Stomach (tissue), 9 donors: ENCODE data around the gene PRORP. TPM values are rescaled to one million over a fixed set of nuclear protein-coding genes. Genes with fewer than 3 reads are reported as not detected.
"Not testable (repeated sequence)": the region's sequence is repeated elsewhere in the genome, so short reads cannot be mapped to it uniquely, and the experiment has no call there.

Experiments used
- DNase-seq, 2 donors: peaks; one replicate each; pipeline versions ENCODE4 v3.0.0 to v3.0.0-alpha.2; 2013 to 2019
- H3K27ac ChIP-seq, 5 donors: fragments of 200-600 bp in 4 of 5; sonication (generic) in 4 of 5; one replicate each; pipeline ENCODE4 v1.5.1; 2013 to 2019; ENCODE audit warnings: mild to moderate bottlenecking in 1 of 5, moderate library complexity in 1 of 5
- H3K27me3 ChIP-seq, 3 donors: fragments of 200-600 bp; sonication (generic); one replicate each; pipeline ENCODE4 v1.5.1; 2017 to 2019; ENCODE audit warnings: mixed run types in 1 of 3
- H3K36me3 ChIP-seq, 4 donors: fragments of 200-600 bp; sonication (generic); 1 replicate in 3 of 4; 2 replicates in 1 of 4; pipeline ENCODE4 v1.5.1; 2016 to 2019
- H3K4me1 ChIP-seq, 4 donors: fragments of 200-600 bp; sonication (generic); one replicate each; pipeline ENCODE4 v1.5.1; 2016 to 2019
- H3K4me3 ChIP-seq, 4 donors: fragments of 200-600 bp; sonication (generic) in 3 of 4; one replicate each; pipeline ENCODE4 v1.5.1; 2016 to 2019; ENCODE audit warnings: mild to moderate bottlenecking in 1 of 4
- H3K9me3 ChIP-seq, 4 donors: fragments of 200-600 bp; sonication (generic); one replicate each; pipeline ENCODE4 v1.5.1; 2016 to 2019
- EP300 ChIP-seq: sonication (generic); formaldehyde crosslinking; IDR thresholded peaks from one replicate; pipeline ENCODE4 v1.6.1; 2017; ENCODE audit warnings: antibody characterized with exemption
- POLR2A ChIP-seq, 4 donors: fragments of 450-650 bp; IDR thresholded peaks; one replicate each; pipeline ENCODE4 v1.6.1; 2016; ENCODE audit warnings: antibody characterized with exemption in 4 of 4, control low read depth in 2 of 4, mild to moderate bottlenecking in 1 of 4, moderate library complexity in 1 of 4
- POLR2AphosphoS5 ChIP-seq, 3 donors: sonication (generic); formaldehyde crosslinking; IDR thresholded peaks; one replicate each; pipeline ENCODE4 v1.6.1; 2016; ENCODE audit warnings: antibody characterized with exemption in 3 of 3
- WGBS, 5 donors: extraction: QIAGEN DNeasy Blood & Tissue Kit in 3 of 5; methylation state at CpG; one replicate each; pipeline versions ENCODE4 v1.1.5 to v1.1.7; 2013 to 2018; 5-methylcytosine and 5-hydroxymethylcytosine counted together
- intact Hi-C: fragments of 100-400 bp; cut with DNase I; formaldehyde crosslinking; loops from one replicate; pipeline ENCODE4 v1.15.1; 2023; ENCODE audit warnings: low total_unique reads
- polyA plus RNA-seq, 3 donors: library from polyadenylated mRNA; stranded (reverse); fragments of 200-250 nt; gene quantifications; one replicate each; pipeline ENCODE4 v1.2.3, GENCODE V29; 2013
- total RNA-seq, 5 donors: library from RNA; depleted of rRNA; stranded (reverse); fragments of >200 nt; gene quantifications; one replicate each; pipeline versions ENCODE4 v1.1.0 to v1.2.3, GENCODE V29; 2014 to 2016
- TF ChIP-seq, protein P1 (sequence below), 7 experiments: fragments of 450-650 bp in 4 of 7; fragments of 200-600 bp in 3 of 7; sonication (generic) in 3 of 7; IDR thresholded peaks; one replicate each; pipeline ENCODE4 v1.5.1; 2016 to 2019; ENCODE audit warnings: antibody characterized with exemption in 7 of 7, control low read depth in 2 of 7, mild to moderate bottlenecking in 1 of 7
- donor health status: healthy with polysubstance abuse.
- donor health status: Bipolar disorder and iron deficiency.
- donor health status: healthy.

The PRORP gene
- total and polyA plus RNA-seq, 8 donors, result 6.6 to 79.0 (median 39.4) TPM

DNA sequence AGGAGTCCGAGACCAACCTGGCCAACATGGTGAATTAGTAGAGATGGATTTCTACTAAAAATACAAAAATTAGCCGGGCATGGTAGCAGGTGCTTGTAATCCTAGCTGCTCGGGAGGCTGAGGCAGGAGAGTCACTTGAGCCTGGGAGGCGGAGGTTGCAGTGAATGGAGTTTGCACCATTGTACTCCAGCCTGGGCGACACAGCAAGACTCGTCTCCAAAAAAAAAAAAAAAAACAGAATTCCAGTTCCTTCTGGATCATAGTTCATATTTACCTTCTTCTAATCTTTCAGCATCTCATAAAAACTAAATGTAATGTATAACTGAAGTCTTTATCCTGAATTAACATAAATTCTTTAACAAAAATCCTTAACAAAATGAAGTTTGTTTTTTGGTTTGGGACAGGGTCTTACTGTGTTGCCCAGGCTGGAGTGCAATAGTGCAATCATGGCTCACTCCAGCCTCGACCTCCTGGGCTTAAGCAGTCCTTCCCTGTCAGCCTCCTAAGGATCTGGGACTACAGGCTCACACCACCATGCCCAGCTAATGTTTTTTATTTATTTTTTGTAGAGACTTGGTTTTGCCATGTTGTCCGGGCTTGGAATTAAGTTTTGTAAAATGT is 38.7 kb upstream of the PRORP start:
- Histone ChIP-seq H3K9me3 (no peaks in the 10 kb centered on the region), H3K4me1 (no peaks in the 10 kb centered on the region), H3K4me3 (no peak overlapping the region), H3K36me3 (peaks cover 20 to 100% (median 99%) of the 10 kb centered on the region in 4 donors), H3K27ac (no peak overlapping the region), H3K27me3 (no peaks in the 10 kb centered on the region)
- TF ChIP-seq POLR2AphosphoS5 (IDR thresholded peaks at IDR 0.05), result no peak
- TF ChIP-seq, protein P1, sequence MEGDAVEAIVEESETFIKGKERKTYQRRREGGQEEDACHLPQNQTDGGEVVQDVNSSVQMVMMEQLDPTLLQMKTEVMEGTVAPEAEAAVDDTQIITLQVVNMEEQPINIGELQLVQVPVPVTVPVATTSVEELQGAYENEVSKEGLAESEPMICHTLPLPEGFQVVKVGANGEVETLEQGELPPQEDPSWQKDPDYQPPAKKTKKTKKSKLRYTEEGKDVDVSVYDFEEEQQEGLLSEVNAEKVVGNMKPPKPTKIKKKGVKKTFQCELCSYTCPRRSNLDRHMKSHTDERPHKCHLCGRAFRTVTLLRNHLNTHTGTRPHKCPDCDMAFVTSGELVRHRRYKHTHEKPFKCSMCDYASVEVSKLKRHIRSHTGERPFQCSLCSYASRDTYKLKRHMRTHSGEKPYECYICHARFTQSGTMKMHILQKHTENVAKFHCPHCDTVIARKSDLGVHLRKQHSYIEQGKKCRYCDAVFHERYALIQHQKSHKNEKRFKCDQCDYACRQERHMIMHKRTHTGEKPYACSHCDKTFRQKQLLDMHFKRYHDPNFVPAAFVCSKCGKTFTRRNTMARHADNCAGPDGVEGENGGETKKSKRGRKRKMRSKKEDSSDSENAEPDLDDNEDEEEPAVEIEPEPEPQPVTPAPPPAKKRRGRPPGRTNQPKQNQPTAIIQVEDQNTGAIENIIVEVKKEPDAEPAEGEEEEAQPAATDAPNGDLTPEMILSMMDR (IDR thresholded peaks at IDR 0.05), result no peak
- WGBS, 5 donors, result 92 to 97% (median 95%) methylated on average over 8 of the region's 8 CpGs
- intact Hi-C loops, result no loop called here
- DNase-seq, result no peak

DNA sequence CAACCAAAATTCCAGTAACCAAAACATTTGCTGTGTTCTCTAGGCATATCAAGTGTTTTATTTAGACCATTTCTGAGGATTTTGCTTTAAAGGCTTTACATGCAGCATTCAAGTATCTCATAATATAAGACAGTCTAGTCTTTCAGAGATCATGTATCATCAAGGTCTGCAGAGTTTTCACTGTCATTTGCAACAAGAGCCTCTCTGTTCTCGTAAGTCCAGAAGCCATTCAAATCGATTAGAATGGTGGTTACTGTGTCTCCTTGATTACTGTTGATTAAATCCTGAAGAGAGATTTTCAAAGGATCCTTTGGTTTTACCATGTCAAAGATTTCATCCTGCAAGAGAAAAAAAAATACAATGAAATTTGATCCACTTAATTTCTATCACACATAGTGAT is 36.9 kb upstream of the PRORP start:
- 84 to 95% (median 87%) methylated on average over 2 of the region's 2 CpGs for WGBS, 5 donors

DNA sequence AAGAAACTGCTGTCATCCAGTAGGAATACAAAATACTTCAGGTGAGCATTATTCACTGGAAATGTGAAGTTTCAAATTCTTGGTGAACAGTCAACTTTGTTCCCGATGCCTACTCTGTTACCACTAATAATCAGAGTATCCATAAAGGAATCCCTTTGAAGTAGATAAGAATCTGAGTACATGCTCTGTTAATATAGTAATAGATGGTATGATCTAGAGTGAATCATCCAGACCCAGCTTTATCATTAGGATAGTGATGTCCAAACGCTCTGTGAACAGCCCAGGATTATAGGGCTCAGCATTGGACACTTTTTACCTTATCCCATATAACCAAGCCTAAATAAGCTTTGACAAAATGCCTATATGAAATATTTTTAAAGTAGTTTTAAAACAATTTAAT is 33.8 kb upstream of the PRORP start:
- no peak for DNase-seq
- Histone ChIP-seq H3K4me1 (no peaks in the 10 kb centered on the region), H3K36me3 (peaks cover 28 to 100% (median 100%) of the 10 kb centered on the region in 4 donors), H3K4me3 (no peak overlapping the region), H3K27me3 (no peaks in the 10 kb centered on the region), H3K9me3 (no peaks in the 10 kb centered on the region), H3K27ac (no peak overlapping the region)
- 86 to 94% (median 88%) methylated on average over 2 of the region's 2 CpGs for WGBS, 5 donors
- intact Hi-C loops, result no loop called here
- TF ChIP-seq EP300 (no peak), POLR2A (IDR thresholded peaks at IDR 0.05) (no peak), POLR2AphosphoS5 (IDR thresholded peaks at IDR 0.05) (no peak)
- TF ChIP-seq, protein P1 (IDR thresholded peaks at IDR 0.05), result no peak

More for the DNA sequence above, 36.9 kb upstream of the PRORP start:
- no peak overlapping the region for H3K4me3 ChIP-seq
- no peak for DNase-seq
- peaks cover 25 to 100% (median 99%) of the 10 kb centered on the region in 4 donors for H3K36me3 ChIP-seq
- H3K9me3 ChIP-seq, result no peaks in the 10 kb centered on the region
- no peaks in the 10 kb centered on the region for H3K4me1 ChIP-seq
- TF ChIP-seq POLR2AphosphoS5 (IDR thresholded peaks at IDR 0.05) (no peak), POLR2A (IDR thresholded peaks at IDR 0.05) (no peak), EP300 (no peak)
- TF ChIP-seq, protein P1 (IDR thresholded peaks at IDR 0.05), result no peak
- H3K27me3 ChIP-seq, result no peaks in the 10 kb centered on the region
- intact Hi-C loops, result no loop called here
- no peak overlapping the region for H3K27ac ChIP-seq

DNA sequence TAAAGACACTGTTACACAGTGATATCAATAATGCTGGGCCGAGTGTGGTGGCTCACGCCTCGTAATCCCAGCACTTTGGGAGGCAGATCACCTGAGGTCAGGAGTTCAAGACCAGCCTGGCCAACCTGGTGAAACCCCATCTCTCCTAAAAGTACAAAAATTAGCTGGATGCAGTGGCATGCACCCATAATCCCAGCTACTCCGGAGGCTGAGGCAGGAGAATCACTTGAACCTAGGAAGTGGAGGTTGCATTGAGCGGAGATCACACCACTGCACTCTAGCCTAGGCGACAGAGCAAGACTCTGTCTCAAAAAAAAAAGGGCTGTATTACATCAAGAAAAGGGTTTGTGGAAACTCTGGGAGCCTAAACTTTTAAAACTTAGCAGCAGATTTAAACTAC is 27.7 kb upstream of the PRORP start:
- H3K9me3 ChIP-seq, H3K4me1 ChIP-seq, DNase-seq: not testable (repeated sequence)

DNA sequence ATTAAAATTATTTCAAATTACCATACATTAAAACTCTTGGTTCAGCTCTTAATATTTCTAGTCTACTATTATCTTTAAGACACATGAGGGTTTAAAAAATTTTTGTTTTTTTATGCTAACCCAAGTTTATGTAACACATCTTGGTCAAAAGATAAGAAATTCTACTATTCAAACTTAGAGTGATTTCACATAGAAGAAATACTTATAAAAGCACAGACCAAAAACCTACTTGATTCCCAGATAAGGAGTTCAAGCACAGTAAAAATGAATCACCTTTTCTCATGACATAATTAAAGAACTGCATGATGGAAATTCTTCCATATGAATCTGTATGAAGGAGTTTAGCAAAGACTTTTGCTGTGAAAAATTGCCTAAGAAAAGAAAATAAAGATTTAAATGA is 14.5 kb upstream of the PRORP start:
- TF ChIP-seq EP300 (no peak), POLR2AphosphoS5 (IDR thresholded peaks at IDR 0.05) (no peak)
- TF ChIP-seq, protein P1 (IDR thresholded peaks at IDR 0.05), result no peak
- no peaks in the 10 kb centered on the region for H3K27me3 ChIP-seq
- H3K36me3 ChIP-seq, result peaks cover 33 to 98% (median 97%) of the 10 kb centered on the region in 4 donors
- no peaks in the 10 kb centered on the region for H3K4me1 ChIP-seq
- H3K9me3 ChIP-seq, result peaks cover 0 to 7% (median 0%) of the 10 kb centered on the region in 4 donors
- no peak overlapping the region for H3K27ac ChIP-seq
- DNase-seq, result no peak
- H3K4me3 ChIP-seq, result no peak overlapping the region
- intact Hi-C loops, result no loop called here

More for the DNA sequence above, 27.7 kb upstream of the PRORP start:
- 89 to 98% (median 98%) methylated on average over 6 of the region's 6 CpGs for WGBS, 5 donors
- H3K27me3 ChIP-seq, intact Hi-C loops, H3K27ac ChIP-seq, H3K4me3 ChIP-seq: not testable (repeated sequence)
- peaks cover 46 to 100% (median 99%) of the 10 kb centered on the region in 4 donors for H3K36me3 ChIP-seq
